Neural cell (in vitro differentiated cells): ENCODE data around the gene DCAF11. TPM values are rescaled to one million over a fixed set of nuclear protein-coding genes. Genes with fewer than 3 reads are reported as not detected.

ENCODE experiments used
- H2AFZ ChIP-seq: fragments of 200-600, 300-800 bp; sonication (generic), shearing (Covaris generic); 2 replicates; pipeline ENCODE4 v1.6.0; 2014; ENCODE audit warnings: low read depth, mild to moderate bottlenecking, antibody characterized with exemption, low read length, moderate library complexity
- H3F3A ChIP-seq: fragments of 200-600 bp; shearing (Covaris generic); 2 replicates; pipeline ENCODE4 v1.6.1; 2016; ENCODE audit warnings: mild to moderate bottlenecking, moderate library complexity, mixed read lengths, antibody characterized with exemption, low read length; ENCODE audit not compliant: insufficient read depth, poor library complexity, severe bottlenecking
- H3K27ac ChIP-seq: fragments of 200-600, 300-800 bp; sonication (generic), shearing (Covaris generic); 2 replicates; pipeline ENCODE4 v1.5.1; 2014; ENCODE audit warnings: mild to moderate bottlenecking, low read length, moderate library complexity
- H3K27me3 ChIP-seq: fragments of 300-800, 200-600 bp; sonication (generic), shearing (Covaris generic); 2 replicates; pipeline ENCODE4 v1.6.0; 2014; ENCODE audit warnings: mild to moderate bottlenecking, low read depth, low read length, moderate library complexity; ENCODE audit not compliant: insufficient read depth
- H3K36me3 ChIP-seq: fragments of 300-800, 200-600 bp; sonication (generic), shearing (Covaris generic); 2 replicates; pipeline ENCODE4 v1.5.1; 2014; ENCODE audit warnings: mild to moderate bottlenecking, antibody characterized with exemption, low read length, moderate library complexity; ENCODE audit not compliant: insufficient read depth
- H3K4me2 ChIP-seq: fragments of 300-800, 200-600 bp; sonication (generic), shearing (Covaris generic); 2 replicates; pipeline ENCODE4 v1.6.0; 2014; ENCODE audit warnings: mild to moderate bottlenecking, low read length
- H3K4me3 ChIP-seq: fragments of 300-800, 200-600 bp; sonication (generic), shearing (Covaris generic); 2 replicates; pipeline ENCODE4 v1.5.1; 2014; ENCODE audit warnings: mild to moderate bottlenecking, low read length, moderate library complexity
- H3K79me2 ChIP-seq: fragments of 200-600 bp; shearing (Covaris generic); replicated peaks from 2 replicates; pipeline ENCODE4 v1.6.0; 2014; ENCODE audit warnings: mild to moderate bottlenecking, low read length, moderate library complexity; ENCODE audit not compliant: insufficient read depth
- H3K9ac ChIP-seq: fragments of 300-800, 200-600 bp; sonication (generic), shearing (Covaris generic); 2 replicates; pipeline ENCODE4 v1.6.1; 2016; ENCODE audit warnings: mild to moderate bottlenecking, low read length, mixed read lengths
- H3K9me2 ChIP-seq: fragments of 200-600 bp; shearing (Covaris generic); 2 replicates; pipeline ENCODE4 v1.6.1; 2016; ENCODE audit warnings: mild to moderate bottlenecking, low read length, mixed read lengths; ENCODE audit not compliant: insufficient read depth
- H3K9me3 ChIP-seq: fragments of 200-600, 300-800 bp; sonication (generic), shearing (Covaris generic); 2 replicates; pipeline ENCODE4 v1.6.1; 2016; ENCODE audit warnings: mild to moderate bottlenecking, mixed run types, low read length, moderate library complexity, mixed read lengths
- H4K20me1 ChIP-seq: fragments of 200-600 bp; shearing (Covaris generic); 2 replicates; pipeline ENCODE4 v1.6.1; 2016; ENCODE audit warnings: mild to moderate bottlenecking, mixed run types; ENCODE audit not compliant: insufficient read depth
- CTCF ChIP-seq: fragments of 450-650 bp; IDR thresholded peaks from 2 replicates; pipeline ENCODE4 v1.5.1; 2014; ENCODE audit warnings: antibody characterized with exemption, mild to moderate bottlenecking, moderate library complexity; ENCODE audit not compliant: poor library complexity, severe bottlenecking
- EP300 ChIP-seq: fragments of 450-650 bp; conservative IDR thresholded peaks from 2 replicates; pipeline ENCODE4 v1.6.1; 2014; ENCODE audit warnings: antibody characterized with exemption, mild to moderate bottlenecking, moderate library complexity; ENCODE audit not compliant: poor library complexity, severe bottlenecking
- EZH2 ChIP-seq: fragments of 200-600, 300-800 bp; shearing (Covaris generic), sonication (generic); IDR thresholded peaks from 2 replicates; pipeline ENCODE4 v1.6.1; 2014; ENCODE audit warnings: antibody characterized with exemption, low read length, borderline replicate concordance, mild to moderate bottlenecking; ENCODE audit not compliant: insufficient read depth, poor library complexity, severe bottlenecking
- MXI1 ChIP-seq: fragments of 450-650 bp; conservative IDR thresholded peaks from 2 replicates; pipeline ENCODE4 v1.6.1; 2014; ENCODE audit warnings: antibody characterized with exemption, mild to moderate bottlenecking; ENCODE audit not compliant: poor library complexity, severe bottlenecking
- POLR2AphosphoS5 ChIP-seq: IDR thresholded peaks from 2 replicates; pipeline ENCODE4 v1.6.1; 2012
- RAD21 ChIP-seq: fragments of 450-650 bp; conservative IDR thresholded peaks from 2 replicates; pipeline ENCODE4 v1.6.1; 2014; ENCODE audit warnings: antibody characterized with exemption, mild to moderate bottlenecking, moderate library complexity
- REST ChIP-seq: IDR thresholded peaks from 2 replicates; pipeline ENCODE4 v1.6.1; 2012; ENCODE audit warnings: borderline replicate concordance
- SMC3 ChIP-seq: fragments of 450-650 bp; conservative IDR thresholded peaks from 2 replicates; pipeline ENCODE4 v1.6.1; 2014; ENCODE audit warnings: antibody characterized with exemption, mild to moderate bottlenecking, moderate library complexity; ENCODE audit not compliant: poor library complexity
- polyA plus RNA-seq: library from polyadenylated mRNA; depleted of rRNA; stranded (reverse); fragments of >200 nt; gene quantifications from 2 replicates; pipeline ENCODE4 v1.2.3, GENCODE V29; 2014

The DCAF11 gene
- polyA plus RNA-seq, 1 donor from 2014 or later = 74.5 TPM

- peak within 1 kb of the TSS; percentile 36 for H3K9ac ChIP-seq
- no peaks in the 10 kb centered on the region for H3K9me3 ChIP-seq
- H2AFZ ChIP-seq = no peak within 1 kb of the TSS
- H3K27me3 ChIP-seq = no peaks in the 10 kb centered on the region
- H3K79me2 ChIP-seq = no peaks in the 10 kb centered on the region
- H3F3A ChIP-seq = no peaks in the 10 kb centered on the region
- no peaks in the 10 kb centered on the region for H3K36me3 ChIP-seq
- H4K20me1 ChIP-seq = no peaks in the 10 kb centered on the region
- H3K9me2 ChIP-seq = no peaks in the 10 kb centered on the region
- peak within 1 kb of the TSS; percentile 66 for H3K4me3 ChIP-seq
- peak within 1 kb of the TSS; percentile 9 for H3K27ac ChIP-seq
- H3K4me2 ChIP-seq = no peak within 1 kb of the TSS
- TF ChIP-seq CTCF = no peak
- TF ChIP-seq REST = peak; percentile 12
- no peak for TF ChIP-seq MXI1
- no peak for TF ChIP-seq SMC3
- TF ChIP-seq POLR2AphosphoS5 = peak; percentile 29
- TF ChIP-seq EP300 = no peak
- TF ChIP-seq EZH2 = no peak
Observed at GRCh38 chr14:24171422-24172260, 57.1 kb downstream of the DCAF11 start, which contains the start of gene REC8. Gene REC8, plus strand, starts transcription at chr14:24172080. Its CDS starts 473 bp downstream, at chr14:24172553.

GRCh38 chr14:24172261-24172860, 57.8 kb downstream of the DCAF11 start:
- no peaks in the 10 kb centered on the region for H3K79me2 ChIP-seq
- H3K27me3 ChIP-seq = no peaks in the 10 kb centered on the region
- H3K36me3 ChIP-seq = no peaks in the 10 kb centered on the region
- H3K27ac ChIP-seq = peak overlapping the region; percentile 9
- no peak for TF ChIP-seq RAD21
- no peak for TF ChIP-seq EZH2
- no peak for TF ChIP-seq MXI1
- no peak for TF ChIP-seq EP300
- no peak for TF ChIP-seq POLR2AphosphoS5
- TF ChIP-seq CTCF = no peak
- no peaks in the 10 kb centered on the region for H4K20me1 ChIP-seq
- no peak overlapping the region for H3K4me2 ChIP-seq
- H3F3A ChIP-seq = no peaks in the 10 kb centered on the region
- H3K4me3 ChIP-seq = peak overlapping the region; percentile 66
- H3K9me2 ChIP-seq = no peaks in the 10 kb centered on the region
- H2AFZ ChIP-seq = no peak overlapping the region
- peak overlapping the region; percentile 36 for H3K9ac ChIP-seq
- H3K9me3 ChIP-seq = no peaks in the 10 kb centered on the region
